ENCODE results near the gene PCSK2.

- no peak for TF ChIP-seq CTCF (IDR thresholded peaks at IDR 0.05 in 4 of 5, conservative IDR thresholded peaks at IDR 0.05 in 1 of 5)
- TF ChIP-seq POLR2A (IDR thresholded peaks at IDR 0.05): no peak
Observed at GRCh38 chr20:17444091-17444490, 217.3 kb downstream of the PCSK2 start.
